ENCODE data around the gene ARG2.
"Not testable (repeated sequence)": the region's sequence is repeated elsewhere in the genome, so short reads cannot be mapped to it uniquely, and the experiment has no call there.

The ARG2 gene

GRCh38 chr14:67589204-67589770 is 30.4 kb upstream of the ARG2 start:
- Histone ChIP-seq H3K4me1 (ENCODE audit: insufficient read depth, low read length) (no peaks in the 10 kb centered on the region), H3K27ac (ENCODE audit: low read depth, low read length) (no peak overlapping the region), H3K9me3 (ENCODE audit: low read length) (no peaks in the 10 kb centered on the region), H3K27me3 (ENCODE audit: control insufficient read depth in 1 of 2, insufficient read depth in 2 of 2, low read length in 2 of 2) (no peaks in the 10 kb centered on the region), H3K4me3 (ENCODE audit: low read depth in 1 of 2, low read length in 2 of 2) (no peak overlapping the region), H3K36me3 (ENCODE audit: insufficient read depth, low read length) (peaks cover 52% of the 10 kb centered on the region), H3K9ac (ENCODE audit: low read length) (no peak overlapping the region)

- H3K4me3 ChIP-seq (ENCODE audit: low read depth in 1 of 2, low read length in 2 of 2); H3K9me3 ChIP-seq (ENCODE audit: low read length); H3K4me1 ChIP-seq (ENCODE audit: insufficient read depth, low read length); H3K27ac ChIP-seq (ENCODE audit: low read depth, low read length); H3K9ac ChIP-seq (ENCODE audit: low read length); H3K27me3 ChIP-seq (ENCODE audit: control insufficient read depth in 1 of 2, insufficient read depth in 2 of 2, low read length in 2 of 2): not testable (repeated sequence)
- peaks cover 31% of the 10 kb centered on the region for H3K36me3 ChIP-seq (ENCODE audit: insufficient read depth, low read length)
These were observed 26.1 kb upstream of the ARG2 start for GRCh38 chr14:67593650-67594049.

- Histone ChIP-seq H3K36me3 (ENCODE audit: insufficient read depth, low read length) (peaks cover 16% of the 10 kb centered on the region), H3K4me3 (ENCODE audit: low read depth in 1 of 2, low read length in 2 of 2) (no peak overlapping the region), H3K27me3 (ENCODE audit: control insufficient read depth in 1 of 2, insufficient read depth in 2 of 2, low read length in 2 of 2) (no peaks in the 10 kb centered on the region), H3K9me3 (ENCODE audit: low read length) (no peaks in the 10 kb centered on the region), H3K9ac (ENCODE audit: low read length) (no peak overlapping the region), H3K27ac (ENCODE audit: low read depth, low read length) (no peak overlapping the region), H3K4me1 (ENCODE audit: insufficient read depth, low read length) (peaks cover 6% of the 10 kb centered on the region)
These were observed 24.3 kb upstream of the ARG2 start for GRCh38 chr14:67595392-67595791.

GRCh38 chr14:67599698-67600561 is 19.8 kb upstream of the ARG2 start, which contains the start of gene PIGH:
Gene PIGH, minus strand, starts transcription at chr14:67600268. Its CDS starts 65 bp downstream, at chr14:67600203.
- no peaks in the 10 kb centered on the region for H3K9me3 ChIP-seq (ENCODE audit: low read length)
- H3K27me3 ChIP-seq (ENCODE audit: control insufficient read depth in 1 of 2, insufficient read depth in 2 of 2, low read length in 2 of 2) = no peaks in the 10 kb centered on the region
- H3K36me3 ChIP-seq (ENCODE audit: insufficient read depth, low read length) = no peaks in the 10 kb centered on the region
- peak within 1 kb of the TSS; percentile 87 for H3K27ac ChIP-seq (ENCODE audit: low read depth, low read length)
- peak within 1 kb of the TSS; percentile 63 for H3K9ac ChIP-seq (ENCODE audit: low read length)
- H3K4me1 ChIP-seq (ENCODE audit: insufficient read depth, low read length) = peaks cover 6% of the 10 kb centered on the region
- peak within 1 kb of the TSS; percentile 70 to 88 for H3K4me3 ChIP-seq (ENCODE audit: low read depth in 1 of 2, low read length in 2 of 2)

GRCh38 chr14:67600562-67600974 is 19.2 kb upstream of the ARG2 start:
- H3K36me3 ChIP-seq (ENCODE audit: insufficient read depth, low read length); H3K9me3 ChIP-seq (ENCODE audit: low read length); H3K9ac ChIP-seq (ENCODE audit: low read length); H3K4me1 ChIP-seq (ENCODE audit: insufficient read depth, low read length); H3K27me3 ChIP-seq (ENCODE audit: control insufficient read depth in 1 of 2, insufficient read depth in 2 of 2, low read length in 2 of 2): not testable (repeated sequence)
- H3K4me3 ChIP-seq (ENCODE audit: low read depth in 1 of 2, low read length in 2 of 2) = peak overlapping the region; percentile 70 to 88
- peak overlapping the region; percentile 87 for H3K27ac ChIP-seq (ENCODE audit: low read depth, low read length)

- H3K9me3 ChIP-seq (ENCODE audit: low read length) = no peaks in the 10 kb centered on the region
- H3K36me3 ChIP-seq (ENCODE audit: insufficient read depth, low read length) = no peaks in the 10 kb centered on the region
- no peak overlapping the region for H3K9ac ChIP-seq (ENCODE audit: low read length)
- H3K27ac ChIP-seq (ENCODE audit: low read depth, low read length) = no peak overlapping the region
- peaks cover 6% of the 10 kb centered on the region for H3K4me1 ChIP-seq (ENCODE audit: insufficient read depth, low read length)
- no peak overlapping the region for H3K4me3 ChIP-seq (ENCODE audit: low read depth in 1 of 2, low read length in 2 of 2)
- no peaks in the 10 kb centered on the region for H3K27me3 ChIP-seq (ENCODE audit: control insufficient read depth in 1 of 2, insufficient read depth in 2 of 2, low read length in 2 of 2)
These were observed 17.6 kb upstream of the ARG2 start for GRCh38 chr14:67602076-67602475.

DNA sequence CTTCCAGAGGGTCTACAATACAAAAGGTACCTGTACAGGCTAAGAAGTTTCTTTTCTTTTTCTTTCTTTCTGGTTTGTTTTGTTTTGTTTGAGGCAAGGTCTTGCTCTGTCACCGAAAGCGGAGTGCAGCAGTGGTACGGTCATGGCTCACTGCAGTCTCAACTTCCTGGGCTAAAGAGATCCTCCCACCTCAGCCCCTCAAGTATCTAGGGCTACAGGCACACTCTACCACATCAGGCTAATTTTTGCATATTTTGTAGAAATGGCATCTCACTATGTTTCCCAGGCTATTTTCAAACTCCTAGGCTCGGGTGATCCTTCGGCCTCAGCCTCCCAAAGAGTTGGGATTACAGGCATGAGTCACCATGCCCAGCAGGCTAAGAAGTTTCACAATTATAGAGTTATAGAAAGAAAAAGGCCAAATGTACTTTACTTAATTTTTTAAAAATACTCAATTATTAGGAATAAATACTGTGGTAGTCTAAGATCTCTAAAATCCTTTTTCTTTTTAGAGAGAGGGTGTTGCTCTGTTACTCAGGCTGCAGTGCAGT is 16.6 kb upstream of the ARG2 start:
- Histone ChIP-seq H3K9me3 (ENCODE audit: low read length) (no peaks in the 10 kb centered on the region), H3K27me3 (ENCODE audit: control insufficient read depth in 1 of 2, insufficient read depth in 2 of 2, low read length in 2 of 2) (no peaks in the 10 kb centered on the region), H3K4me1 (ENCODE audit: insufficient read depth, low read length) (peaks cover 6% of the 10 kb centered on the region), H3K4me3 (ENCODE audit: low read depth in 1 of 2, low read length in 2 of 2) (no peak overlapping the region), H3K36me3 (ENCODE audit: insufficient read depth, low read length) (no peaks in the 10 kb centered on the region), H3K27ac (ENCODE audit: low read depth, low read length) (no peak overlapping the region), H3K9ac (ENCODE audit: low read length) (no peak overlapping the region)

DNA sequence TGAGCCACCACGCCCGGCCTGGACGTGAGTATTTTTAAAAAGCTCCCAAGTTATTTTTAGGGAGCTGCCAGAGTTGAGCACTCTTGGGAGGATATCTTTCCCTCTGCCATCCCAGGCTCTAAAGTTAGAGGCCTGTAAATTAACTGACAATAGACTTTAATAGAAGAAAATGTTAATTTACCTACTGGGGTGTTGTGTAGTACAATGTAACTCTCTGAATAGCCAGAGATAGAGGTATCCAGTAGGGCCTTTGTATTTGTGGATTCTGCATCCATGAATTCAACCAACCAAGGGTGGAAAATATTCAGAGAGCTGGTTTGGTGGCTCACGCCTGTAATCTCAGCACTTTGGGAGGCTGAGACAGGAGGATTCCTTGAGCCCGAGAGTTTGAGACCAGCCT is 12.1 kb upstream of the ARG2 start:
- Histone ChIP-seq H3K9ac (ENCODE audit: low read length) (no peak overlapping the region), H3K4me1 (ENCODE audit: insufficient read depth, low read length) (no peaks in the 10 kb centered on the region), H3K9me3 (ENCODE audit: low read length) (no peaks in the 10 kb centered on the region), H3K36me3 (ENCODE audit: insufficient read depth, low read length) (no peaks in the 10 kb centered on the region), H3K4me3 (ENCODE audit: low read depth in 1 of 2, low read length in 2 of 2) (no peak overlapping the region), H3K27ac (ENCODE audit: low read depth, low read length) (no peak overlapping the region), H3K27me3 (ENCODE audit: control insufficient read depth in 1 of 2, insufficient read depth in 2 of 2, low read length in 2 of 2) (no peaks in the 10 kb centered on the region)

DNA sequence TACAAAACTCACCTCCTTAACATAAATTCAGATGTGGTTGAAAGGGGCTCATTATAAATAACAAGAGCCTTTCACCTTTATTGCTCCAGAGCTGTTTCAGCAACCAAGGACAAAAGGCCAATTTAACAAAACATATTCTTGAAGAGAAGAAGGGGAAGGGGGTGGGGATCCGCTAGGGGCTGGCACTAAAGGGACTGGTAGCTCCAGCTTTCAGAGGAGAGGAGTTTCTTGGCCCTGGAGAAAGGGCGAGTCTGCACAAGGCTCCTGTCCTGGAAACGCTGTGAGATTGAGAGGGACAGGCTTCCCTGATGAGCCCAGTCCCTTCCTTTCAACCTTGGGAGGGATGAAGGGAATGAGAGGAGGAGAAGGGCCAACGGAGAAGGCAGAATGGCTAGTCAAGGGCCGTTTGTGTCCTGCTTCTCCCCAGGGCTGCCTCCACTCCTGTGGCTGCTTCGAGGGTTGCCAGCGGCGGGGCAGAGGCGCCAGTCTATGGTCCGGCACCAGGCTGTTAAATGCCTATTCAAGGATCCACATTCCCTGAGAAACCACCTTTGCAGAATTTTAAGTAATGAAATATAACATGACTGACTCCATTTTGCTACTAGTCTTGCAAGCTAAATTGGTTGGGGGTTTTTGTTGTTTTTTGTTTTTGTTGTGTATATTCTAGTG is 9.9 kb upstream of the ARG2 start:
- Histone ChIP-seq H3K27ac (ENCODE audit: low read depth, low read length) (no peak overlapping the region), H3K36me3 (ENCODE audit: insufficient read depth, low read length) (no peaks in the 10 kb centered on the region), H3K9me3 (ENCODE audit: low read length) (no peaks in the 10 kb centered on the region), H3K4me1 (ENCODE audit: insufficient read depth, low read length) (no peaks in the 10 kb centered on the region), H3K27me3 (ENCODE audit: control insufficient read depth in 1 of 2, insufficient read depth in 2 of 2, low read length in 2 of 2) (no peaks in the 10 kb centered on the region), H3K4me3 (ENCODE audit: low read depth in 1 of 2, low read length in 2 of 2) (no peak overlapping the region), H3K9ac (ENCODE audit: low read length) (no peak overlapping the region)

DNA sequence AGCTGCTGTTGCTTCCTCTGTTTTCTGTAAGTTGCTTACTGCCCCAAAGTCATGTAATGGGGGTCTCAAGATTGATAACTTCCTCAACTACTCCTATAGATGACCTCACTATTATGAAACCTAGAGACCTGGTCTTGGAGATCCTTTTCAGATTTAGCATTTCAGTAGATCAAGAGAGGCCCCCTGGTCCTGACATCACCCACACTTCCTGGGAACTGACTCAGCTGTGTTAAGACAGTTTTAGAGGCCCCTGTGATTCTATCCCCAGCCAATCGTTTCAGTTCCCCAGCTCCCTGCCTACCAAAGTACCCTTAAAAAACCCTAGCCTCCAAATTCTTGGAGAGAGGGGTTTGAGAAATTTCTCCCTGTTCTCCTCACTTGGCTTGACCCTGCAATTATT is 9.2 kb upstream of the ARG2 start:
- Histone ChIP-seq H3K4me3 (ENCODE audit: low read depth in 1 of 2, low read length in 2 of 2) (no peak overlapping the region), H3K27ac (ENCODE audit: low read depth, low read length) (no peak overlapping the region), H3K9ac (ENCODE audit: low read length) (no peak overlapping the region), H3K27me3 (ENCODE audit: control insufficient read depth in 1 of 2, insufficient read depth in 2 of 2, low read length in 2 of 2) (no peaks in the 10 kb centered on the region), H3K9me3 (ENCODE audit: low read length) (no peaks in the 10 kb centered on the region), H3K4me1 (ENCODE audit: insufficient read depth, low read length) (no peaks in the 10 kb centered on the region), H3K36me3 (ENCODE audit: insufficient read depth, low read length) (no peaks in the 10 kb centered on the region)

- H3K27ac ChIP-seq (ENCODE audit: low read depth, low read length) = no peak overlapping the region
- peak overlapping the region in 1 of 2 donors; percentile 77 for H3K4me3 ChIP-seq (ENCODE audit: low read depth in 1 of 2, low read length in 2 of 2)
- H3K9me3 ChIP-seq (ENCODE audit: low read length) = no peaks in the 10 kb centered on the region
- no peak overlapping the region for H3K9ac ChIP-seq (ENCODE audit: low read length)
- peaks cover 23% of the 10 kb centered on the region for H3K4me1 ChIP-seq (ENCODE audit: insufficient read depth, low read length)
- no peaks in the 10 kb centered on the region for H3K36me3 ChIP-seq (ENCODE audit: insufficient read depth, low read length)
- no peaks in the 10 kb centered on the region for H3K27me3 ChIP-seq (ENCODE audit: control insufficient read depth in 1 of 2, insufficient read depth in 2 of 2, low read length in 2 of 2)
These were observed 1.1 kb upstream of the ARG2 start for GRCh38 chr14:67618617-67619063.

All from muscle layer of colon (tissue), 2 donors.